HG03575 (cell line): ENCODE measurements around the gene PSRC1.

ENCODE experiments used
- ATAC-seq: cut with Tn5 transposase; IDR thresholded peaks from one replicate; pipeline ENCODE4 v1.9.1; 2021; ENCODE audit not compliant: unreplicated experiment, insufficient number of reproducible peaks, low FRiP score; ENCODE audit errors: extremely low read depth

PSRC1 gene

DNA sequence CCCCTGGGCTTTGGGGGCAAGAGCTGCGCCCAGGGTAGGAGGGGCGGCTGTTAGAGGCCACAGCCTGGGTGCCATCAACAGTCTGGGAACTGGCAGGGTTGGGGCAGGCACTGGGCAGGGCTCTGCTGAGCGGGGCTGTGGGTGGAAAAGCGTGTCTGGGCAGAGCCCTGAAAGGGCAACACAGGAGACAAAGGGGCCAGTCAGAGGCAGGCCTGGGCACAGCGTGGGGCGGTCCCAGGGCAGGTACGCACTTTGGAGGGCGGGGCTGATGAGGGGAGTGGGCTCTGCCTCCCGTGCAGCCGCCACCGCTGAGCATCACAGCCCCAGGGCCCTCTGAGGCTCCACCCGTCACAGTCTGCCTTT lies 19.7 kb downstream of the PSRC1 start:
- ATAC-seq, result no peak

DNA sequence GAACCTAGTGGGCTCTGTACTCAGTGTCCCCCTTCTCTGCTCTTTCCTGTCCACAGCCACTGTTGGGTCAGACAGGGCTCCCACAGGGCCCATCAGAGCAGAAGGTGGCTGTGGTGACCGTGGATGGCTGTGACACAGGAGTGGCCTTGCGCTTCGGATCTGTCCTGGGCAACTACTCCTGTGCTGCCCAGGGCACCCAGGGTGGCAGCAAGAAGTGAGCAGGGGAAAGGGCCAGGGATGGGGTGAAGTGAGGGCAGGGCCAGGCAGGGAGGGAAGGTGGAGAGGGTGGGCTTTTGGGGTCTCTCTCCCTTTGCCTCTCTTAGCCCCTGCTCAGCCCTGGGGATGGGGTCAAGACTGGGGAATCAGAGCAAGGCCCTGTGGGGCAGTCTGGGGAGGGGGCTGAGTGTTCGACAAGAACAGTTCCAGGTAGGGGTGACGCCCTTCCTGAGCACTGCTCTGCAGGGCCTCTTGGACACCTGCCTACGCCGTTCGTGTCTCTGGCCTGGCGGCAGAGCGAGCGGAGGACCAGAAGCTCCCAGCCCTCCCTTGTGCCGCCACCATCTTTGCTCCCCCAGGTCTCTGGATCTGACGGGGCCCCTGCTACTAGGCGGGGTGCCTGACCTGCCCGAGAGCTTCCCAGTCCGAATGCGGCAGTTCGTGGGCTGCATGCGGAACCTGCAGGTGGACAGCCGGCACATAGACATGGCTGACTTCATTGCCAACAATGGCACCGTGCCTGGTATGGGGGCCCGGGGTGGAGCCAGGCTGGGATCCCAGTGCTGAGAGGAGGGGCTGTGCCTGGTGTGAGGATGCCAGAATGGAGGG lies 20.5 kb downstream of the PSRC1 start:
- ATAC-seq, result no peak

DNA sequence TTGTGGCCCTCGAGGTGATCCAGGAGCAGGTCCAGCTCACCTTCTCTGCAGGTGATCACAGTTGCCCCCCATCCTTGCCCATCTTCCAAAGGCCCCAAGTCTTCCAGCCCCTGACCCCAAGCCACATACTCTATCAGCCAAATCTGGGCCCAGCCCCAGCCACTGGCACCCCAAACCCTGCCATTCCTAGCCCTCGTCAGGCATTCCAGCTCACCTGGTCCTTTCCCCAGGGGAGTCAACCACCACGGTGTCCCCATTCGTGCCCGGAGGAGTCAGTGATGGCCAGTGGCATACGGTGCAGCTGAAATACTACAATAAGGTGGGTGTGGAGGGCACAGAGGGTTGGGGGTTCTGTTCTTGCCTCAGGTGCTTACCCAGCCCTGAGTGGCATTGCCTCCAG lies 21.4 kb downstream of the PSRC1 start:
- ATAC-seq, result no peak

DNA sequence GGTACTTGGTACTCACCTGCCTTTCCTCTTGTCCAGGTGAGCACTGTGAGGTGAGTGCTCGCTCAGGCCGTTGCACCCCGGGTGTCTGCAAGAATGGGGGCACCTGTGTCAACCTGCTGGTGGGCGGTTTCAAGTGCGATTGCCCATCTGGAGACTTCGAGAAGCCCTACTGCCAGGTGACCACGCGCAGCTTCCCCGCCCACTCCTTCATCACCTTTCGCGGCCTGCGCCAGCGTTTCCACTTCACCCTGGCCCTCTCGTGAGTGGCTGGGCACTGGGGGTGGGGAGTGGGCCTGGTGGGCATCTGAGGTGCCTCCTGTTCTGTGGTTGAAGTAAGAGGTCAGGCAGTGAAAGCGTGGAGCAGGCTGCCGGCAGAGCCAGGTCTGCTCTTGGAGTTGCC lies 21.9 kb downstream of the PSRC1 start:
- no peak for ATAC-seq

DNA sequence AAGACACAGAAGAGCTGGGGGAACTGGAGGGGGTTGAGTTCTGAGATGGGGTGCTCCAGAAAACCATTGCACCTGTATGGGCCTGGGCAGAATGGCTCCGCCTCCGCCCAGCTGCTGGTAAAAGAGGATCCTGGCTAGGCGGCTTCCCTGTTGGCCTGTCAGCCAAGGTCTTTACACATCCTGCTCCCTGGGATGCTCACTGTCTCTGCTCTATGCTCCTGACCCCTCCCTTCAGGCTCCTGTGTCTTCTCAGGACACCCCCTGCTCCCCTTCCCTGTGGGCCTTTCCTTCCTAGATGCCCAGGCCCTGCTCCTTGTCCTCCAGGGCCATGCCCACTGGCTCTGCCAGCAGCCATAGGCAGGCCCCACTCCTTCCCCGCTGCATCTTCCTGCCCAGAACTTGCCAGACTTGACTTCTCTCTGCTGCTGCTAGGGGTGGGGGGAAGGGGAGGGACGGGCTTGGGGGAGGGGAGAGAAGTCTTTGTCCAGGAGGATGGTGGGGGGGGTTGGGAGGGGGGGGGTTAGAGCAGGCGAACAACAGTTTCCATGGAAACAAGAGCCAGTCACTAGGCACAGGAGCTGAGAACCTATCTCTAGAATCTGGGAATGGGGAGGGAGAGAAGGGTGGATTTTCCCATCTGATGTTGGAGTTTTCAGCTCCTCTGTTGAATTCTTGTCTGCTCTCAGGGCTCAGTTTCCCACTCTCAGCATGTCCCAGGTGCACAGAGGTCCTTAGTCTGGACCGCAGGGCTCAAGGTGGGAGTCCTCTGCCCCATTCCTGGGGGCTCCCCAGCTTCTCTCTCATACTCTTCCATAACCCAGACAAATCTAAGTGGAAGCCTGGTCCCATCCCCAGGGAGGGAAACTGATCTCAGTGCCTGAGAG lies 23.0 kb downstream of the PSRC1 start:
- ATAC-seq, result no peak

DNA sequence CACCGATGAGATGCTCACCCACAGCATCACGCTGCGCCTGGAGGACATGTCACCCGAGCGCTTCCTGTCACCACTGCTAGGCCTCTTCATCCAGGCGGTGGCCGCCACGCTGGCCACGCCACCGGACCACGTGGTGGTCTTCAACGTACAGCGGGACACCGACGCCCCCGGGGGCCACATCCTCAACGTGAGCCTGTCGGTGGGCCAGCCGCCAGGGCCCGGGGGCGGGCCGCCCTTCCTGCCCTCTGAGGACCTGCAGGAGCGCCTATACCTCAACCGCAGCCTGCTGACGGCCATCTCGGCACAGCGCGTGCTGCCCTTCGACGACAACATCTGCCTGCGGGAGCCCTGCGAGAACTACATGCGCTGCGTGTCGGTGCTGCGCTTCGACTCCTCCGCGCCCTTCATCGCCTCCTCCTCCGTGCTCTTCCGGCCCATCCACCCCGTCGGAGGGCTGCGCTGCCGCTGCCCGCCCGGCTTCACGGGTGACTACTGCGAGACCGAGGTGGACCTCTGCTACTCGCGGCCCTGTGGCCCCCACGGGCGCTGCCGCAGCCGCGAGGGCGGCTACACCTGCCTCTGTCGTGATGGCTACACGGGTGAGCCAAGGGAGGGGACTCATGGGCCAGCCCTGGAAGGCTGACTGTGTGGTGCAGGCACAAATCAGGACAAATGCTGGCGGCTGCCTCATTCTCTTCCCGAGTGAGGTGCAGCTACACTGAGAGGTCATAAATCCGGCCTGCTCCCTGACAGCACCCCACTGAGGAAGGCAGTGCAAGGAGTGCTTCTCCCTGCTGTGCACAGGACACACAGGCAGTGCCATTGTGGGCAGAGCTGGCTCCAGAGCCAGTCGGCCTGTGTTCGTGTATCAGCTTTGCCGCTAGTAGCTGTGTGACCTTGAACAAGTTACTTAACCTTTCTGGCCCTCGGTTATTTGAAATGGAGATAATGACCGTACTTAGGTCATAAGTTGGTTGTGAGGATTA lies 24.2 kb downstream of the PSRC1 start:
- ATAC-seq, result no peak

DNA sequence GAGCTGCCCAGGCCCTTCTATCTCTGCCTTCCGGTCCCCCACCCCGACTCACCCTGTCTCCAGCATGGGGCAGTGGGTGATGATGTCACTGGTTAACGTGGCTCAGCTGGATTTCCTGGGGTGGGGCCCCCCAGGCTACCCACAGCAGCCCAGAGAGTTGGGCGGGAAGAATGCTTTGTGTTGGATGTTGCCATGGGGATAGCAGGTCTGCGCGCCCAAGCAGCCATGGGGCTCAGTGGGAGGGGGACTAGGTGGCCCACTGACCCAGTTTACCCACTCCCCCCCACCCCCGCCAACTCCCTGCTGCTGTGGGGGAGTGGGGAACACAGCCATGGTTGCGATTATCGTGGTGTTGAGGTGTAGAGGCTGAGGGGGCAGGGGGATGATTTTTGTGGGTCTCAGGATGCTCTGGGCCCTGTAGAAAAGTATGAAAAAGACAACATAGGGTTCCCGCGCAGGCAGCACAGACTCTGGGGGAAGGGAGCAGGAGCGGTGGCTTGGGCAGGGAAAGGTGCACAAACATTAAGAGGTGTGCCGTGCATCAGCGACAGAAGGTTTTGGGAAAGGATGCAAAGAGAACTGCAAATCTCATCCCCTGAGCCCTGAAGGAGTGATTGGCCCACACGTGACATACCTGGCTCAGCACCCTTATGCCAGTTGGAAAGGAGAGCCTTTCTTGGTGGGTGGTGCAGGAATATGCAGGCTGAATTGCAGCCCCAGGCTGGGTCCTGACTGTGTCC lies 25.1 kb downstream of the PSRC1 start:
- no peak for ATAC-seq

DNA sequence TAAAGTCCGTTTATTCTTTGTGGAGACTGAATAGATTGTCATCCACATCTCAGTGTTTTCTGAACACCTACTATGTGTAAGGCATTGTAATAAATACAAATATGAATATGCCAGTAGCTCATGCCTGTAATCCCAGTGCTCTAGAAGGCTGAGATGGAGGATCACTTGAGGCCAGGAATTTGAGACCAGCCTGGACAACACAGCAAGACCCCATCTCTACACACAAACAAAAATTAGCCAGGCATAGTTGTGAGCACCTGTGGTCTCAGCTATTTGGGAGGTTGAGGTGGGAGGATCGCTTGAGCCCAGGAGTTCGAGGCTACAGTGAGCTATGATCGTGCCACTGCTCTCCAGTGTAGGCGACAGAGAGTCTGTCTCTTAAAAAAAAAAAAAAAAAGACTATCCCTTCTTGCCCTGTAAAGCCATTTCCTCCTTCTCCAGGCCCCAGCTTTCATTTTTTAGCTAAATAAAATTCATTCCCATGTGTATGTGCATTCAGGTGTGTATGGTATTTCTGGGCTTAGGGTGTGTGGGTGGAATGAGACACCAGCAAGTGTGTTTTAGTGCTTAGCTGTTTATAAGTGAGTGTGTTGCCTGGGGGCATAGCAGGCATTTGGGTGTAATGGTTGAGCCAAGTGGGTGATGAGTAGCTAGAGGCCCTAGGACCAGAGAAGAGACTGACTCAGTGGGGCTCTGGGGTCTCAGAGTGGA lies 25.8 kb downstream of the PSRC1 start:
- no peak for ATAC-seq

DNA sequence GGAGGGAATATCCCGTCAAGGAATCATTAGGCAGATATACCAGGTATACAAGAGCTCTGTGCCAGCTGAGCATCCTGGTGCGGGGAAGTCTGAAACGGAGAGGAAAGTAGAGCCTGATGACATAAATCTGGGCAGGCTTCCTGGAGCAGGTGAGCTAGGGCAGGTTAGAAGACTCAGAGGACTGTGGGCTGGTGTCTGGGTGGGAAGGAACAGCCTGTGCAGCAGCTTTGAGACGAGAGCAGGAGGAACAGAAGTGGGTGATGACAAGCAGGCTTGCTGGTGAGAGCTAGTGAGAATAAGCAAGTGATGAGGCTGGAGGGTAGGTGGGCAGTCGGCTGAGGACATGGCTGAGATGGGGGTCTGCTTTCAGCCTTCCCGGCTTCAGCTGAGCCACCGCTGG lies 26.9 kb downstream of the PSRC1 start:
- no peak for ATAC-seq

DNA sequence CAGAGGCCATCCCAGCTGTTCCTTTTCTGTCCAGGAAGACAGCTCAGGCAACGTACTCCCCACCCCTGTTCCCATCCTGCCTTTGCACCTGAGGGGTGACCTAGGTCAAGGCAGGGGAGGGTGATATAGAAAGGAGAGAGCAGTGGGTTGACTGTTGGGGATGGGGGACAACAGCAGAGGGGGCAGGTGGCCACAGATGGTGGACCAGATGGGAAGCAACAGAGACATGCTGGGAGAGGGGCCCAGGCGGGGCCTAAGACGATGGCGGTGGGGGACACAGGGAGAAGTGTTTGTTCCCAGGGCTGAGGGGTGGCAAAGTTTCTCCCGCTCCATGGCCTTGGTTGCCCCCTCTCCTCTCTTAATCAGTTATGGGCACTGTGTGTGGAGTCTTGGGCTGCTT lies 27.3 kb downstream of the PSRC1 start:
- no peak for ATAC-seq

DNA sequence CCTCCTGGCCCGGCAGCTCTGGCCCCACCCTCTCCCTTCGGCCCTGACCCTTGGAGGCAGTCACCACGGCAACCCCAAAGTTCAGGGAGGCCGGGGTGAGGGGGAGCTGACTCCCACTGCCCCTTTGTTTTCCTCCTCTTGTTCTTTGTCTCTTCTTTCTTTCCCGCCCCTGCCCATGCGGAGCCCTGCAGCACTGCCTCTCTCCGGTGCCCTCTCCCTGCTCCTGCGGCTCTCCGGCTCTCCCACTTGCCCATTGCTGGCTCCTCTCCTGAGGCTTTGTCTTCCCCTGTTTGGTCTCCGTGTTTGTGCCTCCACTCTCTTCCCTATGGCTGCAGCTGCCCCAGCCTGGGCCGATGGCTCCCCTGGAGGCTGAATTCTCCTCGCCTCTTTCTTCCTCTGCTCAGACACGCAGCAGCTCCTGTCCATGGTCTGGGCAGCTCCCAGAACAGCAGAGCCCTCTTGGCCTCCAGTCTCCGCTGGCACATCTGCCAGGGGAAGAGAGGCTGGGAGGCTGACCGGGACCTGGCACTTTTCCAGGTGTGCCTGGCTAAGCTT lies 27.8 kb downstream of the PSRC1 start:
- ATAC-seq, result no peak

DNA sequence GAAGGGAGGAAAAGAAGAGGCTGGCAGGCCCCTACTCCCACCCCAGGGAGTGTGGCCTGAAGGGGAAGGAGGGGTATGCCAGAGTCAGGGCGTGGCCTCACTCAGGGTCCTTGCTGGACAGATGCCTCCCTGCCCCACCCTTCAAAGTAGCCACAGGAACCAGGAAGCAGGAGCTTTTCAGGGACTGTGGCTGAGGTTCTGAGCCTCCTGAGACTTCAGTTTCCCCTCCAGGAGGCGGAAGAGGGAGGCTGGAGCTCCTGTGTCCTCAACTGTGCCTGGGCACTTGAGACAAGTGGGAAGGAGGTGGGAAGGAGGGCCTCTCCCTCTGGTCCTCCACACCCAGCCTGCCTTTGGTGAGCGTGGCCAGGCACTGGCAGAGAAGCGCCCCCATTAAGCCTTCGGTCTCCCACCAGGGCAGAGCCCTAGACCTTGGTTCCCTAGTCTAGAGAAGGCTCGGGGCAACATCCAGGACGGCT lies 28.3 kb downstream of the PSRC1 start:
- ATAC-seq, result no peak

DNA sequence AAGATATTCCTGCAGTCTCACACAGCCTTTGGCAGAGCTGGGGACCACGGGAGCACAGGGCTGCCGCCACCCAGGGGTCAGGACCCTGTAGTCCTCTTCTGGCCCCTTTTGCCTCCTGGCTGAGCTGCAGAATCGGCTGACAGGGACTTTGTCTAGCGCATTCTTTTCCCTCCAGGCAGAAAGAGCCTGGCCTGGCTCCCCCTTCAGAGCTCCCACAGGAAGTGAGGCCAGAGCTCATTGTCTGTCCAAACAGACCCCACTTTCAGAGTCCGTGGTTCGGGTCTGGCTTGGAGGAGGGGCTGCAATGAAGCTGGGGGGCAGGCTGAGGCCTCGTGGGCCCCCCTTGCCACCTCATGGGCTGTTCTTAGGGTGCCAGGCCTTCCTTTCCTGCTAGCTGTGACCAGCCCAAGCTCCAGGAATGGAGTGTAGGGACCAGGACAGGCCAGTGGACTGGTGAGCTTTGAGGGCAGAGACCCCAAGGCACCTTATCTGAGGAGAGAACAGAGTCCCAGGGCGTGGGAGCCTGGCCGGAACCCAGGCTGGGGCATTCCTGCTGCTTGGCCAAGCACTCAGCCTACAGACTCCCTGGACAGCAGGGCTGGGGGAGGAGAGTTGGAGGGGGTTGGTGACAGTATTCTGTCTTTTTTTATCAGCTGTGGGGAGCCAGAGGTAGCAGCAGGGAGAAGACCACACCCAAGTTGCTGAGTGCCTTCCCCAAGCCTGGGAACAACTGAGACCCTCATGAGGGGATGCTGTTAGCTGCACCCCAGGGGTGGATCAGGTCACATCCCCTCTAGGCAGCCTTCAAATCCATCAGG lies 28.9 kb downstream of the PSRC1 start:
- no peak for ATAC-seq

DNA sequence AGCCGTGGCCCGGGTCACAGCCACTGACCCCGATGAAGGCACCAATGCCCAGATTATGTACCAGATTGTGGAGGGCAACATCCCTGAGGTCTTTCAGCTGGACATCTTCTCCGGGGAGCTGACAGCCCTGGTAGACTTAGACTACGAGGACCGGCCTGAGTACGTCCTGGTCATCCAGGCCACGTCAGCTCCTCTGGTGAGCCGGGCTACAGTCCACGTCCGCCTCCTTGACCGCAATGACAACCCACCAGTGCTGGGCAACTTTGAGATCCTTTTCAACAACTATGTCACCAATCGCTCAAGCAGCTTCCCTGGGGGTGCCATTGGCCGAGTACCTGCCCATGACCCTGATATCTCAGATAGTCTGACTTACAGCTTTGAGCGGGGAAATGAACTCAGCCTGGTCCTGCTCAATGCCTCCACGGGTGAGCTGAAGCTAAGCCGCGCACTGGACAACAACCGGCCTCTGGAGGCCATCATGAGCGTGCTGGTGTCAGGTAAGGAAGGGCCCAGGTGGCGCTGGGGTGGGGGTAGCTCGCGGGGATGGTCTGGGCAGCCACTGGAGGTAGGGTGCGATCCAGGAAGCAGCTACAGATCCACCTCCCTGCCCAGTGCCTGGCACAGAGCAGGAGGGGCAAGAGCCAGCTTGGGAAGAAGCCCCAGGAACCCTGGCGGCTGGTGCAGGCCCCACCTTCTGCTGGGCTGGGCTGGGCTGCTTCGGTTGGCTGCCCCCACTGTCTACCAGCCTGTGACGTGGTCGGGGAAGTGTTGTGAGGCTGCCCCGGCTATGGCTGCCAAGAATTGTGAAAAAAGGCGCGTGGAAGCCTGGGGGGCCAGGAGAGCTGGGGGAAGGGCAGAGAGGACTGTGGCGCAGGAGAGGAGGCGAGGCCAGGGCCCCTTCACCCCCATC lies 29.8 kb downstream of the PSRC1 start:
- no peak for ATAC-seq

DNA sequence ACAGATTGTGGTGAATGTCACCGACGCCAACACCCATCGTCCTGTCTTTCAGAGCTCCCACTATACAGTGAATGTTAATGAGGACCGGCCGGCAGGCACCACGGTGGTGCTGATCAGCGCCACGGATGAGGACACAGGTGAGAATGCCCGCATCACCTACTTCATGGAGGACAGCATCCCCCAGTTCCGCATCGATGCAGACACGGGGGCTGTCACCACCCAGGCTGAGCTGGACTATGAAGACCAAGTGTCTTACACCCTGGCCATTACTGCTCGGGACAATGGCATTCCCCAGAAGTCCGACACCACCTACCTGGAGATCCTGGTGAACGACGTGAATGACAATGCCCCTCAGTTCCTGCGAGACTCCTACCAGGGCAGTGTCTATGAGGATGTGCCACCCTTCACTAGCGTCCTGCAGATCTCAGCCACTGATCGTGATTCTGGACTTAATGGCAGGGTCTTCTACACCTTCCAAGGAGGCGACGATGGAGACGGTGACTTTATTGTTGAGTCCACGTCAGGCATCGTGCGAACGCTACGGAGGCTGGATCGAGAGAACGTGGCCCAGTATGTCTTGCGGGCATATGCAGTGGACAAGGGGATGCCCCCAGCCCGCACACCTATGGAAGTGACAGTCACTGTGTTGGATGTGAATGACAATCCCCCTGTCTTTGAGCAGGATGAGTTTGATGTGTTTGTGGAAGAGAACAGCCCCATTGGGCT lies 30.6 kb downstream of the PSRC1 start:
- no peak for ATAC-seq
